ENCODE measurements around the gene PRPF31. TPM values are rescaled to one million over a fixed set of nuclear protein-coding genes. Genes with fewer than 3 reads are reported as not detected.

Gene PRPF31
- total and polyA plus RNA-seq, 2 of the 13 experiments (the other 11 are each of a cell fraction or from before 2014, with no cell fraction given): 23.8 to 63.8 TPM

Other genes starting within 250 kb of the PRPF31 start
- gene MYADM, start 247.9 kb upstream of the PRPF31 start, total RNA-seq (2016; rRNA removed; fragmentation: Illumina TruSeq; extraction: Trizol): 12.4 and 19.9 TPM in 2 replicates
- gene MYADM, start 247.9 kb upstream of the PRPF31 start, polyA plus RNA-seq (2011; rRNA removed): 38.1 and 51.6 TPM in 2 replicates
- 0.02 TPM in 1 of 2 replicates, not detected in the other for gene PRKCG, start 233.6 kb upstream of the PRPF31 start, total RNA-seq (2016; rRNA removed; fragmentation: Illumina TruSeq; extraction: Trizol)
- 0.03 and 0.04 TPM in 2 replicates for gene PRKCG, start 233.6 kb upstream of the PRPF31 start, polyA plus RNA-seq (2011; rRNA removed)
- not detected in 2 replicates for gene CACNG7, start 206.5 kb upstream of the PRPF31 start, total RNA-seq (2016; rRNA removed; fragmentation: Illumina TruSeq; extraction: Trizol)
- not detected in 2 replicates for gene CACNG7, start 206.5 kb upstream of the PRPF31 start, polyA plus RNA-seq (2011; rRNA removed)
- gene CACNG8, start 152.8 kb upstream of the PRPF31 start, total RNA-seq (2016; rRNA removed; fragmentation: Illumina TruSeq; extraction: Trizol): not detected in 2 replicates
- not detected in 2 replicates for gene CACNG8, start 152.8 kb upstream of the PRPF31 start, polyA plus RNA-seq (2011; rRNA removed)
- gene CACNG6, start 124.1 kb upstream of the PRPF31 start, total RNA-seq (2016; rRNA removed; fragmentation: Illumina TruSeq; extraction: Trizol): not detected in 2 replicates
- not detected in 2 replicates for gene CACNG6, start 124.1 kb upstream of the PRPF31 start, polyA plus RNA-seq (2011; rRNA removed)
- gene VSTM1, start 51.9 kb upstream of the PRPF31 start, total RNA-seq (2016; rRNA removed; fragmentation: Illumina TruSeq; extraction: Trizol): not detected in 2 replicates
- not detected in 2 replicates for gene VSTM1, start 51.9 kb upstream of the PRPF31 start, polyA plus RNA-seq (2011; rRNA removed)
- not detected in 2 replicates for gene TARM1, start 34.4 kb upstream of the PRPF31 start, total RNA-seq (2016; rRNA removed; fragmentation: Illumina TruSeq; extraction: Trizol)
- not detected in 2 replicates for gene TARM1, start 34.4 kb upstream of the PRPF31 start, polyA plus RNA-seq (2011; rRNA removed)
- not detected in 2 replicates for gene OSCAR, start 15.0 kb upstream of the PRPF31 start, total RNA-seq (2016; rRNA removed; fragmentation: Illumina TruSeq; extraction: Trizol)
- 1.9 and 2.8 TPM in 2 replicates for gene OSCAR, start 15.0 kb upstream of the PRPF31 start, polyA plus RNA-seq (2011; rRNA removed)
- 70.9 and 75.4 TPM in 2 replicates for gene NDUFA3, start 12.9 kb upstream of the PRPF31 start, total RNA-seq (2016; rRNA removed; fragmentation: Illumina TruSeq; extraction: Trizol)
- gene NDUFA3, start 12.9 kb upstream of the PRPF31 start, polyA plus RNA-seq (2011; rRNA removed): 31.6 and 33.7 TPM in 2 replicates
- gene TFPT, start 97 bp upstream of the PRPF31 start, total RNA-seq (2016; rRNA removed; fragmentation: Illumina TruSeq; extraction: Trizol): 10.7 and 13.5 TPM in 2 replicates
- 8.4 and 8.6 TPM in 2 replicates for gene TFPT, start 97 bp upstream of the PRPF31 start, polyA plus RNA-seq (2011; rRNA removed)
- 5.8 and 7.6 TPM in 2 replicates for gene CNOT3, start 22.0 kb downstream of the PRPF31 start, total RNA-seq (2016; rRNA removed; fragmentation: Illumina TruSeq; extraction: Trizol)
- 4.3 and 4.9 TPM in 2 replicates for gene CNOT3, start 22.0 kb downstream of the PRPF31 start, polyA plus RNA-seq (2011; rRNA removed)
- gene LENG1, start 44.0 kb downstream of the PRPF31 start, total RNA-seq (2016; rRNA removed; fragmentation: Illumina TruSeq; extraction: Trizol): 3.8 and 4.0 TPM in 2 replicates
- 1.8 and 2.0 TPM in 2 replicates for gene LENG1, start 44.0 kb downstream of the PRPF31 start, polyA plus RNA-seq (2011; rRNA removed)
- 0.24 TPM in 1 of 2 replicates, not detected in the other for gene TMC4, start 57.4 kb downstream of the PRPF31 start, total RNA-seq (2016; rRNA removed; fragmentation: Illumina TruSeq; extraction: Trizol)
- 0.13 and 0.35 TPM in 2 replicates for gene TMC4, start 57.4 kb downstream of the PRPF31 start, polyA plus RNA-seq (2011; rRNA removed)
- gene MBOAT7, start 73.8 kb downstream of the PRPF31 start, total RNA-seq (2016; rRNA removed; fragmentation: Illumina TruSeq; extraction: Trizol): 9.0 and 22.2 TPM in 2 replicates
- 25.5 and 42.2 TPM in 2 replicates for gene MBOAT7, start 73.8 kb downstream of the PRPF31 start, polyA plus RNA-seq (2011; rRNA removed)
- 64.8 and 65.4 TPM in 2 replicates for gene TSEN34, start 75.6 kb downstream of the PRPF31 start, total RNA-seq (2016; rRNA removed; fragmentation: Illumina TruSeq; extraction: Trizol)
- 55.1 and 62.6 TPM in 2 replicates for gene TSEN34, start 75.6 kb downstream of the PRPF31 start, polyA plus RNA-seq (2011; rRNA removed)
- 1,411 and 1,450 TPM in 2 replicates for gene RPS9, start 85.1 kb downstream of the PRPF31 start, total RNA-seq (2016; rRNA removed; fragmentation: Illumina TruSeq; extraction: Trizol)
- 2,903 and 3,161 TPM in 2 replicates for gene RPS9, start 85.1 kb downstream of the PRPF31 start, polyA plus RNA-seq (2011; rRNA removed)
- gene LILRB3, start 107.3 kb downstream of the PRPF31 start, total RNA-seq (2016; rRNA removed; fragmentation: Illumina TruSeq; extraction: Trizol): not detected in 2 replicates
- gene LILRB3, start 107.3 kb downstream of the PRPF31 start, polyA plus RNA-seq (2011; rRNA removed): 0.10 and 0.22 TPM in 2 replicates
- gene LILRA6, start 127.0 kb downstream of the PRPF31 start, total RNA-seq (2016; rRNA removed; fragmentation: Illumina TruSeq; extraction: Trizol): not detected in 2 replicates
- gene LILRA6, start 127.0 kb downstream of the PRPF31 start, polyA plus RNA-seq (2011; rRNA removed): not detected in 2 replicates
- not detected in 2 replicates for gene LILRB5, start 141.5 kb downstream of the PRPF31 start, total RNA-seq (2016; rRNA removed; fragmentation: Illumina TruSeq; extraction: Trizol)
- not detected in 2 replicates for gene LILRB5, start 141.5 kb downstream of the PRPF31 start, polyA plus RNA-seq (2011; rRNA removed)
- not detected in 2 replicates for gene LILRB2, start 165.4 kb downstream of the PRPF31 start, total RNA-seq (2016; rRNA removed; fragmentation: Illumina TruSeq; extraction: Trizol)
- not detected in 2 replicates for gene LILRB2, start 165.4 kb downstream of the PRPF31 start, polyA plus RNA-seq (2011; rRNA removed)
- gene LILRA5, start 197.4 kb downstream of the PRPF31 start, total RNA-seq (2016; rRNA removed; fragmentation: Illumina TruSeq; extraction: Trizol): not detected in 2 replicates
- gene LILRA5, start 197.4 kb downstream of the PRPF31 start, polyA plus RNA-seq (2011; rRNA removed): not detected in 2 replicates
- gene LILRA4, start 223.4 kb downstream of the PRPF31 start, total RNA-seq (2016; rRNA removed; fragmentation: Illumina TruSeq; extraction: Trizol): not detected in 2 replicates
- gene LILRA4, start 223.4 kb downstream of the PRPF31 start, polyA plus RNA-seq (2011; rRNA removed): 0.07 and 0.72 TPM in 2 replicates
- 0.70 and 1.2 TPM in 2 replicates for gene LAIR1, start 249.2 kb downstream of the PRPF31 start, total RNA-seq (2016; rRNA removed; fragmentation: Illumina TruSeq; extraction: Trizol)
- 0.75 and 1.1 TPM in 2 replicates for gene LAIR1, start 249.2 kb downstream of the PRPF31 start, polyA plus RNA-seq (2011; rRNA removed)